HEK293T (cell line): ENCODE results near the gene RPS27.

Experiments used
- CTCF ChIA-PET: fragments of 350-600 bp; formaldehyde crosslinking; extraction: SDS; loops from one replicate; lab custom pipeline; 2021; ENCODE audit warnings: antibody characterized with exemption, inconsistent platforms; lab: Yijun Ruan, JAX
- POLR2A ChIA-PET: fragments of 350-600 bp; formaldehyde crosslinking; extraction: SDS; loops from one replicate; lab custom pipeline; 2020; ENCODE audit warnings: antibody characterized with exemption, inconsistent platforms; lab: Yijun Ruan, JAX
- DNase-seq: peaks from one replicate; pipeline ENCODE4 v3.0.0; 2012; ENCODE audit warnings: mixed read lengths; ENCODE audit errors: extremely low spot score
- ARNT ChIP-seq: fragments of 450-650 bp; IDR thresholded peaks from 2 replicates; pipeline ENCODE4 v1.6.1; 2017; ENCODE audit warnings: mild to moderate bottlenecking
- BHLHE40 ChIP-seq: fragments of 450-650 bp; IDR thresholded peaks from 2 replicates; pipeline ENCODE4 v1.6.1; 2016; ENCODE audit warnings: mild to moderate bottlenecking, moderate library complexity, borderline replicate concordance
- CTBP1 ChIP-seq: fragments of 450-650 bp; IDR thresholded peaks from 2 replicates; pipeline ENCODE4 v1.6.1; 2016; ENCODE audit warnings: borderline replicate concordance
- ELF4 ChIP-seq: fragments of 450-650 bp; IDR thresholded peaks from 2 replicates; pipeline ENCODE4 v1.6.1; 2017; ENCODE audit warnings: antibody characterized with exemption
- FOXA1 ChIP-seq: fragments of 450-650 bp; IDR thresholded peaks from 2 replicates; pipeline ENCODE4 v1.6.1; 2016; ENCODE audit warnings: mild to moderate bottlenecking
- FOXK2 ChIP-seq: fragments of 450-650 bp; IDR thresholded peaks from 2 replicates; pipeline ENCODE4 v1.6.1; 2016; ENCODE audit warnings: mild to moderate bottlenecking
- FOXM1 ChIP-seq: fragments of 450-650 bp; IDR thresholded peaks from 2 replicates; pipeline ENCODE4 v1.6.1; 2017; ENCODE audit warnings: mild to moderate bottlenecking, borderline replicate concordance
- HDGF ChIP-seq: fragments of 450-650 bp; IDR thresholded peaks from 2 replicates; pipeline ENCODE4 v1.6.1; 2017; ENCODE audit warnings: antibody characterized with exemption, borderline replicate concordance
- L3MBTL2 ChIP-seq: fragments of 450-650 bp; conservative IDR thresholded peaks from 2 replicates; pipeline ENCODE4 v1.6.1; 2016; ENCODE audit warnings: mild to moderate bottlenecking
- LEF1 ChIP-seq: fragments of 450-650 bp; IDR thresholded peaks from 2 replicates; pipeline ENCODE4 v1.6.1; 2017; ENCODE audit warnings: mild to moderate bottlenecking, borderline replicate concordance
- NFRKB ChIP-seq: fragments of 450-650 bp; IDR thresholded peaks from 2 replicates; pipeline ENCODE4 v1.6.1; 2016; ENCODE audit warnings: mild to moderate bottlenecking, moderate library complexity
- SP1 ChIP-seq: fragments of 450-650 bp; IDR thresholded peaks from 2 replicates; pipeline ENCODE4 v1.6.1; 2017
- SUZ12 ChIP-seq: fragments of 450-650 bp; IDR thresholded peaks from 2 replicates; pipeline ENCODE4 v1.6.1; 2016; ENCODE audit warnings: mild to moderate bottlenecking
- TARDBP ChIP-seq: fragments of 450-650 bp; IDR thresholded peaks from 2 replicates; pipeline ENCODE4 v1.6.1; 2016
- ZNF384 ChIP-seq: fragments of 450-650 bp; IDR thresholded peaks from 2 replicates; pipeline ENCODE4 v1.6.1; 2016
- TF ChIP-seq, protein P1 (sequence below): fragments of 450-650 bp; IDR thresholded peaks from 2 replicates; pipeline ENCODE4 v1.6.1; 2016

RPS27 gene

GRCh38 chr1:153960206-153960605, 30.4 kb upstream of the RPS27 start:
- DNase-seq, result no peak
- ChIA-PET CTCF (no interaction called here), POLR2A (interaction anchor here (1.0 to 7.7 kb wide), 5 partner anchors 7 to 30 kb away, joined by 3 to 74 read pairs (median 20); partner anchors contain the start of genes CREB3L4, DENND4B, JTB and RAB13)
- no peak for TF ChIP-seq FOXK2
- TF ChIP-seq L3MBTL2, result no peak
- TF ChIP-seq CTBP1, result no peak
- TF ChIP-seq ARNT, result no peak
- TF ChIP-seq BHLHE40, result no peak
- no peak for TF ChIP-seq FOXM1
- no peak for TF ChIP-seq SUZ12
- TF ChIP-seq ELF4, result no peak
- TF ChIP-seq, protein P1, sequence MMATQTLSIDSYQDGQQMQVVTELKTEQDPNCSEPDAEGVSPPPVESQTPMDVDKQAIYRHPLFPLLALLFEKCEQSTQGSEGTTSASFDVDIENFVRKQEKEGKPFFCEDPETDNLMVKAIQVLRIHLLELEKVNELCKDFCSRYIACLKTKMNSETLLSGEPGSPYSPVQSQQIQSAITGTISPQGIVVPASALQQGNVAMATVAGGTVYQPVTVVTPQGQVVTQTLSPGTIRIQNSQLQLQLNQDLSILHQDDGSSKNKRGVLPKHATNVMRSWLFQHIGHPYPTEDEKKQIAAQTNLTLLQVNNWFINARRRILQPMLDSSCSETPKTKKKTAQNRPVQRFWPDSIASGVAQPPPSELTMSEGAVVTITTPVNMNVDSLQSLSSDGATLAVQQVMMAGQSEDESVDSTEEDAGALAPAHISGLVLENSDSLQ, result no peak
- TF ChIP-seq HDGF, result no peak
- no peak for TF ChIP-seq FOXA1
- no peak for TF ChIP-seq NFRKB
- no peak for TF ChIP-seq TARDBP
- no peak for TF ChIP-seq SP1
- no peak for TF ChIP-seq ZNF384
- TF ChIP-seq LEF1, result no peak

GRCh38 chr1:153961421-153961820, 29.1 kb upstream of the RPS27 start:
- POLR2A ChIA-PET, result interaction anchor here (3.2 to 4.0 kb wide), 2 partner anchors 15 to 29 kb away, joined by 27 to 38 read pairs; partner anchors contain the start of genes DENND4B and RPS27
- no peak for DNase-seq
- TF ChIP-seq FOXK2, result no peak
- TF ChIP-seq SUZ12, result no peak
- TF ChIP-seq FOXM1, result no peak
- no peak for TF ChIP-seq FOXA1
- no peak for TF ChIP-seq NFRKB
- TF ChIP-seq TARDBP, result no peak
- no peak for TF ChIP-seq BHLHE40
- TF ChIP-seq, protein P1, result no peak
- no peak for TF ChIP-seq L3MBTL2
- no peak for TF ChIP-seq LEF1
- no peak for TF ChIP-seq ARNT
- TF ChIP-seq ZNF384, result no peak
- no peak for TF ChIP-seq ELF4
- no peak for TF ChIP-seq CTBP1
- no peak for TF ChIP-seq HDGF
- TF ChIP-seq SP1, result no peak
- CTCF ChIA-PET, result no interaction called here

GRCh38 chr1:153962088-153963029, 28.2 kb upstream of the RPS27 start:
- DNase-seq, result no peak
- CTCF ChIA-PET, result interaction anchor here (0.6 to 1.6 kb wide), 3 partner anchors 16 to 107 kb away, joined by 6 to 9 read pairs (median 7); partner anchors contain the start of genes DENND4B and RAB13
- POLR2A ChIA-PET, result interaction anchor here (1.0 to 4.0 kb wide), 14 partner anchors 9 to 335 kb away, joined by 3 to 65 read pairs (median 10); partner anchors contain the start of genes DENND4B, GATAD2B, JTB and RAB13

GRCh38 chr1:153963030-153963849, 27.3 kb upstream of the RPS27 start, which contains the start of gene SLC39A1:
SLC39A1 (minus strand) TSS chr1:153963537; CDS start chr1:153962715, 822 bp downstream.
- DNase-seq, result peak; percentile 94
- TF ChIP-seq, protein P1, result peak; percentile 99
- peak; percentile 42; the same call in 1 of the 2 replicates for TF ChIP-seq ELF4
- TF ChIP-seq FOXM1, result no peak
- peak; percentile 72 for TF ChIP-seq L3MBTL2
- TF ChIP-seq FOXK2, result no peak
- TF ChIP-seq SP1, result no peak
- no peak for TF ChIP-seq ARNT
- TF ChIP-seq HDGF, result no peak
- ChIA-PET POLR2A (interaction anchor here (0.7 to 4.0 kb wide), 22 partner anchors 9 to 336 kb away, joined by 3 to 65 read pairs (median 5); partner anchors contain the start of genes CHTOP, DENND4B, GATAD2B and JTB), CTCF (interaction anchor here (0.6 to 1.6 kb wide), 4 partner anchors 17 to 108 kb away, joined by 3 to 9 read pairs (median 6); partner anchors contain the start of genes DENND4B and RAB13)

More at GRCh38 chr1:153962088-153963029, 28.2 kb upstream of the RPS27 start:
- TF ChIP-seq L3MBTL2, result no peak
- TF ChIP-seq SUZ12, result no peak
- no peak for TF ChIP-seq HDGF
- TF ChIP-seq NFRKB, result no peak

GRCh38 chr1:153963850-153964331, 26.7 kb upstream of the RPS27 start:
- ChIA-PET POLR2A (interaction anchor here (0.7 to 4.0 kb wide), 19 partner anchors 8 to 337 kb away, joined by 3 to 65 read pairs (median 6); partner anchors contain the start of genes CHTOP, DENND4B, GATAD2B and JTB), CTCF (interaction anchor here (0.9 to 1.6 kb wide), 3 partner anchors 17 to 42 kb away, joined by 3 to 9 read pairs (median 7); partner anchors contain the start of genes DENND4B and RAB13)
- TF ChIP-seq ZNF384 (no peak), ARNT (no peak)
- DNase-seq, result no peak
